A673 (cell line): ENCODE measurements around the gene CYTH4. TPM values are rescaled to one million over a fixed set of nuclear protein-coding genes. Genes with fewer than 3 reads are reported as not detected.

Experiments
- BruUV-seq: library from RNA; stranded (reverse); fragments of 400-500 nt; replicated peaks from 2 replicates; lab custom pipeline; 2021; lab: Mats Ljungman, UMichigan
- CTCF ChIA-PET: fragments of 300-600 bp; sonication (Branson Sonifier 250); formaldehyde crosslinking; loops from one replicate; lab custom pipeline; 2022; ENCODE audit warnings: antibody characterized with exemption; lab: Charles Lee
- POLR2A ChIA-PET: fragments of 300-600 bp; sonication (Branson Sonifier 250); formaldehyde crosslinking; loops from one replicate; lab custom pipeline; 2022; ENCODE audit warnings: antibody characterized with exemption; ENCODE audit not compliant: low non-redundant PET; lab: Charles Lee
- DNase-seq: peaks from one replicate; pipeline ENCODE4 v3.0.0-alpha.2; 2015; ENCODE audit warnings: low spot score
- H3K27ac ChIP-seq: fragments of 200-600 bp; sonication (generic); 2 replicates; pipeline ENCODE4 v1.5.1; 2016; ENCODE audit warnings: mixed run types, low read depth, mild to moderate bottlenecking, mixed read lengths, antibody characterized with exemption, low read length; ENCODE audit not compliant: poor library complexity, severe bottlenecking
- H3K27me3 ChIP-seq: fragments of 200-600 bp; sonication (generic); replicated peaks from 2 replicates; pipeline ENCODE4 v1.6.1; 2017; ENCODE audit warnings: mixed run types, low read depth, mild to moderate bottlenecking, mixed read lengths, antibody characterized with exemption, low read length; ENCODE audit not compliant: insufficient read depth, poor library complexity
- H3K36me3 ChIP-seq: fragments of 200-600 bp; sonication (generic); 2 replicates; pipeline ENCODE4 v1.6.1; 2016; ENCODE audit warnings: mixed run types, mild to moderate bottlenecking, mixed read lengths, antibody characterized with exemption, low read length; ENCODE audit not compliant: insufficient read depth, poor library complexity, severe bottlenecking
- H3K4me1 ChIP-seq: fragments of 200-600 bp; sonication (generic); 2 replicates; pipeline ENCODE4 v1.6.1; 2017; ENCODE audit warnings: mixed run types, mild to moderate bottlenecking, mixed read lengths, antibody characterized with exemption, low read length; ENCODE audit not compliant: insufficient read depth, poor library complexity, severe bottlenecking
- H3K4me3 ChIP-seq: fragments of 200-600 bp; sonication (generic); 2 replicates; pipeline ENCODE4 v1.5.1; 2016; ENCODE audit warnings: low read depth, mixed run types, mild to moderate bottlenecking, mixed read lengths, low read length; ENCODE audit not compliant: poor library complexity, severe bottlenecking
- H3K9me3 ChIP-seq: fragments of 200-600 bp; sonication (generic); 2 replicates; pipeline ENCODE4 v1.6.1; 2016; ENCODE audit warnings: mixed run types, low read depth, mild to moderate bottlenecking, mixed read lengths, antibody characterized with exemption, low read length; ENCODE audit not compliant: poor library complexity, severe bottlenecking
- CTCF ChIP-seq: fragments of 300-800, 200-600 bp; sonication (generic); conservative IDR thresholded peaks from 2 replicates; pipeline ENCODE4 v1.5.1; 2017; ENCODE audit warnings: low read depth, mild to moderate bottlenecking, antibody characterized with exemption, low read length, moderate library complexity, mixed read lengths
- EZH2 ChIP-seq: fragments of 200-600 bp; sonication (generic); IDR thresholded peaks from 2 replicates; pipeline ENCODE4 v1.6.1; 2017; ENCODE audit warnings: borderline replicate concordance, low read depth, mild to moderate bottlenecking, mixed read lengths, antibody characterized with exemption, low read length; ENCODE audit not compliant: poor library complexity, severe bottlenecking
- intact Hi-C: fragments of 100-400 bp; cut with micrococcal nuclease; formaldehyde crosslinking; loops from one replicate; pipeline ENCODE4 v1.10.0; 2022; ENCODE audit not compliant: unreplicated experiment
- total RNA-seq: library from RNA; stranded (reverse); gene quantifications from 2 replicates; pipeline ENCODE4 v1.2.3, GENCODE V29; 2021

The CYTH4 gene
- total RNA-seq, 1 experiment from 2014 or later: not detected

- H3K27me3 ChIP-seq: peaks cover 20% of the 10 kb centered on the region
- peaks cover 24% of the 10 kb centered on the region for H3K4me1 ChIP-seq
- no peaks in the 10 kb centered on the region for H3K9me3 ChIP-seq
- H3K27ac ChIP-seq: no peak overlapping the region
- ChIA-PET POLR2A (no interaction called here), CTCF (no interaction called here)
- peak overlapping the region; percentile 31 for H3K4me3 ChIP-seq
- BruUV-seq: no TSS peak
- DNase-seq: peak; percentile 78
- intact Hi-C loops: no loop called here
- TF ChIP-seq CTCF (no peak), EZH2 (peak; percentile 56)
- H3K36me3 ChIP-seq: no peaks in the 10 kb centered on the region
These were observed 52.8 kb downstream of the CYTH4 start for GRCh38 chr22:37334859-37335805.

- Histone ChIP-seq H3K36me3 (no peaks in the 10 kb centered on the region), H3K4me3 (no peak overlapping the region), H3K4me1 (peaks cover 20% of the 10 kb centered on the region), H3K9me3 (no peaks in the 10 kb centered on the region), H3K27me3 (peaks cover 20% of the 10 kb centered on the region), H3K27ac (no peak overlapping the region)
- no peak for TF ChIP-seq EZH2
- no peak for TF ChIP-seq CTCF
- BruUV-seq: no TSS peak
- ChIA-PET CTCF (no interaction called here), POLR2A (interaction anchor here (0.7 kb wide), 1 partner anchor 664 kb away, joined by 3 read pairs; no protein-coding TSS in a partner anchor)
- DNase-seq: no peak
- intact Hi-C loops: no loop called here
These were observed 53.5 kb downstream of the CYTH4 start for GRCh38 chr22:37335806-37336199.

- no peak overlapping the region for H3K27ac ChIP-seq
- no peak overlapping the region for H3K4me3 ChIP-seq
- peaks cover 14% of the 10 kb centered on the region for H3K4me1 ChIP-seq
- H3K36me3 ChIP-seq: no peaks in the 10 kb centered on the region
- H3K27me3 ChIP-seq: peaks cover 20% of the 10 kb centered on the region
- no peaks in the 10 kb centered on the region for H3K9me3 ChIP-seq
- ChIA-PET CTCF (interaction anchor here (0.5 kb wide), 1 partner anchor 105 kb away, joined by 6 read pairs; no protein-coding TSS in a partner anchor), POLR2A (interaction anchor here (0.7 kb wide), 1 partner anchor 663 kb away, joined by 3 read pairs; no protein-coding TSS in a partner anchor)
- intact Hi-C loops: no loop called here
- TF ChIP-seq CTCF (no peak), EZH2 (no peak)
- no TSS peak for BruUV-seq
- DNase-seq: no peak
These were observed 54.3 kb downstream of the CYTH4 start for GRCh38 chr22:37336579-37336978.
